ENCODE data around the gene APOM.

GRCh38 chr6:31681135-31681671 lies 25.5 kb downstream of the APOM start:
- TF ChIP-seq, protein P1, sequence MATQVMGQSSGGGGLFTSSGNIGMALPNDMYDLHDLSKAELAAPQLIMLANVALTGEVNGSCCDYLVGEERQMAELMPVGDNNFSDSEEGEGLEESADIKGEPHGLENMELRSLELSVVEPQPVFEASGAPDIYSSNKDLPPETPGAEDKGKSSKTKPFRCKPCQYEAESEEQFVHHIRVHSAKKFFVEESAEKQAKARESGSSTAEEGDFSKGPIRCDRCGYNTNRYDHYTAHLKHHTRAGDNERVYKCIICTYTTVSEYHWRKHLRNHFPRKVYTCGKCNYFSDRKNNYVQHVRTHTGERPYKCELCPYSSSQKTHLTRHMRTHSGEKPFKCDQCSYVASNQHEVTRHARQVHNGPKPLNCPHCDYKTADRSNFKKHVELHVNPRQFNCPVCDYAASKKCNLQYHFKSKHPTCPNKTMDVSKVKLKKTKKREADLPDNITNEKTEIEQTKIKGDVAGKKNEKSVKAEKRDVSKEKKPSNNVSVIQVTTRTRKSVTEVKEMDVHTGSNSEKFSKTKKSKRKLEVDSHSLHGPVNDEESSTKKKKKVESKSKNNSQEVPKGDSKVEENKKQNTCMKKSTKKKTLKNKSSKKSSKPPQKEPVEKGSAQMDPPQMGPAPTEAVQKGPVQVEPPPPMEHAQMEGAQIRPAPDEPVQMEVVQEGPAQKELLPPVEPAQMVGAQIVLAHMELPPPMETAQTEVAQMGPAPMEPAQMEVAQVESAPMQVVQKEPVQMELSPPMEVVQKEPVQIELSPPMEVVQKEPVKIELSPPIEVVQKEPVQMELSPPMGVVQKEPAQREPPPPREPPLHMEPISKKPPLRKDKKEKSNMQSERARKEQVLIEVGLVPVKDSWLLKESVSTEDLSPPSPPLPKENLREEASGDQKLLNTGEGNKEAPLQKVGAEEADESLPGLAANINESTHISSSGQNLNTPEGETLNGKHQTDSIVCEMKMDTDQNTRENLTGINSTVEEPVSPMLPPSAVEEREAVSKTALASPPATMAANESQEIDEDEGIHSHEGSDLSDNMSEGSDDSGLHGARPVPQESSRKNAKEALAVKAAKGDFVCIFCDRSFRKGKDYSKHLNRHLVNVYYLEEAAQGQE (tag by site-specific recombination; IDR thresholded peaks at IDR 0.05): no peak
- TF ChIP-seq ZNF426 (tag by site-specific recombination; IDR thresholded peaks at IDR 0.05) (no peak), CTCF (tag by site-specific recombination; IDR thresholded peaks at IDR 0.05) (no peak), ZNF138 (tag by site-specific recombination; IDR thresholded peaks at IDR 0.05; ENCODE audit: borderline replicate concordance) (no peak), ZNF24 (tag by site-specific recombination; IDR thresholded peaks at IDR 0.05) (no peak), ZBTB49 (tag by site-specific recombination; IDR thresholded peaks at IDR 0.05; ENCODE audit: low read depth) (no peak), ZNF776 (tag by site-specific recombination; IDR thresholded peaks at IDR 0.05; ENCODE audit: borderline replicate concordance) (no peak), ZBTB8A (tag by site-specific recombination; IDR thresholded peaks at IDR 0.05) (no peak), SETDB1 (IDR thresholded peaks at IDR 0.05; ENCODE audit: insufficient read length, low read length) (no peak)
- TF ChIP-seq, protein P2, sequence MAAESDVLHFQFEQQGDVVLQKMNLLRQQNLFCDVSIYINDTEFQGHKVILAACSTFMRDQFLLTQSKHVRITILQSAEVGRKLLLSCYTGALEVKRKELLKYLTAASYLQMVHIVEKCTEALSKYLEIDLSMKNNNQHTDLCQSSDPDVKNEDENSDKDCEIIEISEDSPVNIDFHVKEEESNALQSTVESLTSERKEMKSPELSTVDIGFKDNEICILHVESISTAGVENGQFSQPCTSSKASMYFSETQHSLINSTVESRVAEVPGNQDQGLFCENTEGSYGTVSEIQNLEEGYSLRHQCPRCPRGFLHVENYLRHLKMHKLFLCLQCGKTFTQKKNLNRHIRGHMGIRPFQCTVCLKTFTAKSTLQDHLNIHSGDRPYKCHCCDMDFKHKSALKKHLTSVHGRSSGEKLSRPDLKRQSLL (tag by site-specific recombination; IDR thresholded peaks at IDR 0.05): no peak
- TF ChIP-seq, protein P3, sequence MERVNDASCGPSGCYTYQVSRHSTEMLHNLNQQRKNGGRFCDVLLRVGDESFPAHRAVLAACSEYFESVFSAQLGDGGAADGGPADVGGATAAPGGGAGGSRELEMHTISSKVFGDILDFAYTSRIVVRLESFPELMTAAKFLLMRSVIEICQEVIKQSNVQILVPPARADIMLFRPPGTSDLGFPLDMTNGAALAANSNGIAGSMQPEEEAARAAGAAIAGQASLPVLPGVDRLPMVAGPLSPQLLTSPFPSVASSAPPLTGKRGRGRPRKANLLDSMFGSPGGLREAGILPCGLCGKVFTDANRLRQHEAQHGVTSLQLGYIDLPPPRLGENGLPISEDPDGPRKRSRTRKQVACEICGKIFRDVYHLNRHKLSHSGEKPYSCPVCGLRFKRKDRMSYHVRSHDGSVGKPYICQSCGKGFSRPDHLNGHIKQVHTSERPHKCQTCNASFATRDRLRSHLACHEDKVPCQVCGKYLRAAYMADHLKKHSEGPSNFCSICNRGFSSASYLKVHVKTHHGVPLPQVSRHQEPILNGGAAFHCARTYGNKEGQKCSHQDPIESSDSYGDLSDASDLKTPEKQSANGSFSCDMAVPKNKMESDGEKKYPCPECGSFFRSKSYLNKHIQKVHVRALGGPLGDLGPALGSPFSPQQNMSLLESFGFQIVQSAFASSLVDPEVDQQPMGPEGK (tag by site-specific recombination; IDR thresholded peaks at IDR 0.05): no peak

All from HEK293 (cell line).